GM13977 (cell line): ENCODE data around the gene C20orf204.

Experiments
- DNase-seq: peaks from one replicate; pipeline ENCODE4 v3.0.0; 2012; ENCODE audit warnings: low spot score
- CTCF ChIP-seq: IDR thresholded peaks from 2 replicates; pipeline ENCODE4 v1.5.1; 2012; ENCODE audit warnings: mild to moderate bottlenecking, control low read depth; ENCODE audit not compliant: insufficient read depth; ENCODE audit errors: extremely low read depth, missing control alignments
- in situ Hi-C: fragments of 300-500 bp; cut with MboI; formaldehyde crosslinking; loops from one replicate; pipeline ENCODE4 v1.12.0; 2022; ENCODE audit warnings: low sequenced_read_pairs, low pct_unique_long_range_greater_than_20kb, mixed read lengths, inconsistent platforms; ENCODE audit not compliant: unreplicated experiment

C20orf204 gene

GRCh38 chr20:64027981-64028685 lies 7.8 kb upstream of the C20orf204 start:
- TF ChIP-seq CTCF, result no peak
- DNase-seq, result no peak
- in situ Hi-C loops, result no loop called here

GRCh38 chr20:64029293-64030117 lies 6.5 kb upstream of the C20orf204 start:
- no peak for TF ChIP-seq CTCF
- DNase-seq, result no peak
- in situ Hi-C loops, result no loop called here

- in situ Hi-C loops, result no loop called here
- DNase-seq, result no peak
- TF ChIP-seq CTCF, result no peak
Measured at GRCh38 chr20:64030371-64031134, 5.4 kb upstream of the C20orf204 start.

GRCh38 chr20:64031822-64032314 lies 4.1 kb upstream of the C20orf204 start:
- no peak for TF ChIP-seq CTCF
- in situ Hi-C loops, result no loop called here
- no peak for DNase-seq

- no peak for DNase-seq
- in situ Hi-C loops, result no loop called here
- TF ChIP-seq CTCF, result no peak
Measured at GRCh38 chr20:64032706-64033624, 3.0 kb upstream of the C20orf204 start.
